Stimulated activated CD4-positive, alpha-beta T cell treated with anti-CD3 and anti-CD28 coated beads, Interleukin-12 subunit alpha, Interleukin-12 subunit beta, amount 100 ng/mL, for 24 hours (primary cell): ENCODE measurements around the gene GPR141.

Experiments used
- DNase-seq, 2 experiments: peaks; one replicate each; pipeline ENCODE4 v3.0.0-alpha.2; 2020; ENCODE audit warnings: low read depth in 2 of 2

The GPR141 gene

DNA sequence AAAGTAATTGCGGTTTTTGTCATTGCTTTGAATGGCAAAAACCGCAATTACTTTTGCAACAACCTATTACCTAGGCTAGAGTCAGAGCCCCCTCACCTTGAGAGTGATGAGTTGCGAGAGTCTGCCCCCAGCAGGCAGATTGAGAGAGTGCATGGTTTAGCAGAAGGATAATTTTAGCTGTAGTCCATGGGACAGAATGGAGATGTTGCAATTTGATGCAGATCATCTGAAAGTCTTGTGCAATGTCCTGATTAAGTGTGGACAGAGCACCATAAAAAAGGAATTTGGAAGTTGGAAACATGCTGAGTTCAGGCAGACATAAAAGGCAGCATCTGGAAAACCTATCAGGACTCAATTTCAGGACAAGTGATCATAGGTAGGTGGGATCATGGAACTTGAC is 48.7 kb downstream of the GPR141 start:
- peak in 1 of 2 experiments; percentile 2 for DNase-seq

- no peak for DNase-seq
These were observed 49.3 kb downstream of the GPR141 start for GRCh38 chr7:37732888-37733287.

GRCh38 chr7:37735196-37735595 is 51.6 kb downstream of the GPR141 start:
- no peak for DNase-seq

GRCh38 chr7:37738321-37738720 is 54.8 kb downstream of the GPR141 start:
- no peak for DNase-seq

GRCh38 chr7:37740398-37740797 is 56.8 kb downstream of the GPR141 start:
- DNase-seq, result no peak

GRCh38 chr7:37741776-37742175 is 58.2 kb downstream of the GPR141 start:
- DNase-seq, result no peak

- no peak for DNase-seq
These were observed 67.5 kb downstream of the GPR141 start for GRCh38 chr7:37751096-37751495.

- DNase-seq, result no peak
These were observed 70.0 kb downstream of the GPR141 start for GRCh38 chr7:37753398-37754050.

DNA sequence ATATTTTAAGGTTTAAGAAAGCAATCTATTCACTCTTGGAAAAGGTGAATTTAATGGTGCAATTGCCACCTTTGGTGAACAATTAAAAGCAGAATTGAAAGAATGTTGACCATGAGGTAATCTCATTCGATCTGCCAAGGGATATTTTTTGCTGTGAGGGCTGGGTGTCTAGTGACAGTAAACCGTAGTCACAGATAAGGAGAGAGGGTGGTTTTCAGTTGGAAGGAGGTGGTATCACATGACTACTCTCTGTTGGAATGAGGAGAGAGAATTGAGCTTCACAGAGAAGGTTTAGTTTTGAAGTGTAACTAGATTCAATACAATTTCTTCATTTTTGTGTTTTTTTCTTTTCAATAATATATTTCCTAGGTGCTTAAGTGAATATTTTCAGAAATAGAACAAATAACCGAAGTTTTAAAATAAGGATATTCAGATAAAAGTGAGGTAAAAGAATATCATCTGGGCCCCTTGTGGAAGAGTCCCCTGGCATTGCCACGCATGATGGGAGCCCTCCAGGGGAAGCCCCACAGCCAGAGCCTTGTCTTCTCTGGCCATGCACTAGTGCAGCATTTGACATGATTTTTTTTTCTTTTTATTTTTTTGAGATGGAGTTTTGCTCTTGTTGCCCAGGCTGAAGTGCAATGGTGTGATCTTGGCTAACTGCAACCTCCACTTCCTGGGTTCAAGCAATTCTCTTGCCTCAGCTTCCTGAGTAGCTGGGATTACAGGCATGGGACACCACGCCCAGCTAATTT is 73.4 kb downstream of the GPR141 start:
- DNase-seq, result no peak

GRCh38 chr7:37757563-37757962 is 74.0 kb downstream of the GPR141 start:
- DNase-seq, result no peak

GRCh38 chr7:37758501-37759045 is 75.0 kb downstream of the GPR141 start:
- no peak for DNase-seq

- DNase-seq, result no peak
These were observed 76.0 kb downstream of the GPR141 start for GRCh38 chr7:37759526-37759925.

GRCh38 chr7:37765421-37765829 is 81.9 kb downstream of the GPR141 start:
- DNase-seq, result no peak

DNA sequence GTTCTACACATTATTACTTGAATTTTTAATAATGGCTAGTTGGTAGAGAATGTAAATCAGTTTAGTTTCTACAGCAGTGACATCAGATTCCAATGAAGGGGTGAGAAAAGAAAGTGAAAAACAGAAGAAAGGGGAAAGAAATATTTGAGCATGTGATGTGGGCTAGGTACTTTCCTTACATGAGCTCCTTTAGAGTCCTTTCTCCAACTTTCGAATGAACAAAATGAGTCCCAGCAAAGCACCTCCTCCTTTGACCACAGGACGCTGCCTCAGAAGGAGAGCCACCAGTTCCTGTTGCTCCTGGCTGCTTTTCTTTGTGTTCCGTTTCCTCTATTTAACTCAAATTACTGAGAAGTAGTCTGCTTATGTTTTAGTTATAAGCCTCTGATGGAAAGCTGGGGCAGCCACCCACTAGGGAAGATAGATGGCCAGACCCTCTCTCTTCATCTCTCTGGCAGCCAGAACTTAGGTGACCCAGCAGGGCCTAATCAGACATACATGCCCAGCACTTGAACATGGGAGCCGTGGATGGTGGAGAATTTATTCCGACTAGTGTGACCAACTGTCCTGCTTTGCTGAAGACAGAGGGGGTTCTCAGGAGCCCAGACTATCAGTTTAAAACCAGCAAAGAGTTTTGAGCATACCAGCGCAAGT is 82.4 kb downstream of the GPR141 start:
- no peak for DNase-seq

GRCh38 chr7:37768611-37769010 is 85.0 kb downstream of the GPR141 start:
- DNase-seq, result no peak

DNA sequence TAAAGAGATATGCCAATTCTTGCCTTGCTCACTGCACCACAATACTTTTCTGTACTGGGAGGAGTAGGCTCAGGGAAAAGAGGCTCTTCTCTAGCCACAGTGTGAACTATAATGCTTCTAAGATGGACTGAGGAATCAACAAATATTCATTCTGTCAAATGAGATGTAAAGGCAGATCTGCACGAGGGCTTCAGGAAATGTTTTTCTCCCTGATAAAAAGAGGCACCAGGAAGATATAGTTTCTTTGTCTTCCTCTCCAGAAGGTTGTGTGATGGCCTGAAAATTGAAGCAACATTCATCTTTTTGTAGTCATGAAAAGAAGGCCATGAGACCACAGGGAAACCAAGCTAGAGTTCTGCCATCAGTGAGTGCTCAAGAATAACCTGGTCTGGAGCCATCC is 85.7 kb downstream of the GPR141 start:
- DNase-seq, result no peak

- DNase-seq, result no peak
These were observed 86.2 kb downstream of the GPR141 start for GRCh38 chr7:37769726-37770125.

DNA sequence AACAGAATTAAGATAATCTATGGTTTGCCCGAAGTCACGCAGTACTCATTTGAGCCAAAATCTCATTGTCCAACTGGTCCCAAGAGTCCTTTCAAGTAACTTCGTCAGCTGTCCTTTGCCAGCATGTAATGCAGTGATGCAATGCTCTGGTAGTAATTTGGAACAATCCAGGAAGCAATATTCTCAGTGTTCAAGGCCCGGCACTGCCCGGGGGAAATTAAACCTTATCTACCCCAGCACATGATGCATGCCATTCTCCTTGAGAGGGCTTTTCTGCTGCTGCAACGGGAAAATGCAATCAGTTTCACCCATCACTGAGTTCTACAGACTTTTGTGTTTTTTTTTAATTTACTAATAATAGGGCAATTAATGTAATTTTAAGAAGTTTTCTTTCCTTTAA is 87.3 kb downstream of the GPR141 start:
- no peak for DNase-seq

DNA sequence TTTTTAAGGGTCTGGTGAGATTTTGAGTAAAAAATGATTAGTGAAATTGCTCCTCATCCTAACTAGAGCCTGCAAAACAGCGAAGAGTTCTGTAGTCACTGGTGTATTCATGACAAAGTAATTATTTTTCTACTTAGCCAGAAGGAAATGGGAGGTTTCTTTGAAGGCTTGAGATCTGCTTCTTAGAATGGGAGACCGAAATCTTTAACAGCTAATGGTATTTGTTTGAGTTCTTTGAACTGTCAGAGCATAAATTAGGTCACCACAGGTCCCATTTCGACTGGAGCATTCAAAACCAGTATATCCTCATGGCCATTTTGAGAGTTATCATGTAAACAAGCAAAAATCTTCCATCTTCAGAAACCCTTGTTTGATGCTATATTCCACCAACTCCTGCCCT is 87.8 kb downstream of the GPR141 start:
- DNase-seq, result no peak

- DNase-seq, result no peak
These were observed 88.2 kb downstream of the GPR141 start for GRCh38 chr7:37771801-37772200.

GRCh38 chr7:37775921-37776320 is 92.4 kb downstream of the GPR141 start:
- no peak for DNase-seq

DNA sequence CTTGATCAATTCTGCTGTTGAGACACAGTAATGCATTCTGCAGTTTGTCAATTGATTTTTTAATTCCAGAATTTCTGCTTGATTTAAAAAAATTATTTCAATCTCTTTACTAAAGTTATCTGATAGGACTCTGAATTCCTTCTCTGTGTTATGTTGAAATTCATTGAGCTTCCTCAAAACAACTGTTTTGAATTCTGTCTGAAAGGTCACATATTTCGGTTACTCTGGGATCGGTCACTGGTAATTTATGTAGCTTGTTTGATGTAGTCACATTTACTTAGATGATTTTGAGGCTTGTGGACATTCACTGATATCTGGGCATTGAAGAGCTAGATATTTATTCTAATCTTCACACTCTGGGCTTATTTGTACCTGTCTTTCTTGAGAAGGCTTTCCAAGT is 97.6 kb downstream of the GPR141 start:
- no peak for DNase-seq

- DNase-seq, result no peak
These were observed 98.6 kb downstream of the GPR141 start for GRCh38 chr7:37782166-37782565.
